NCI-H2107 (cell line): ENCODE data around the gene ITPA.

ENCODE experiments used
- DNase-seq: peaks from one replicate; lab custom pipeline; 2025; lab: John Stamatoyannopoulos, UW

ITPA gene

DNA sequence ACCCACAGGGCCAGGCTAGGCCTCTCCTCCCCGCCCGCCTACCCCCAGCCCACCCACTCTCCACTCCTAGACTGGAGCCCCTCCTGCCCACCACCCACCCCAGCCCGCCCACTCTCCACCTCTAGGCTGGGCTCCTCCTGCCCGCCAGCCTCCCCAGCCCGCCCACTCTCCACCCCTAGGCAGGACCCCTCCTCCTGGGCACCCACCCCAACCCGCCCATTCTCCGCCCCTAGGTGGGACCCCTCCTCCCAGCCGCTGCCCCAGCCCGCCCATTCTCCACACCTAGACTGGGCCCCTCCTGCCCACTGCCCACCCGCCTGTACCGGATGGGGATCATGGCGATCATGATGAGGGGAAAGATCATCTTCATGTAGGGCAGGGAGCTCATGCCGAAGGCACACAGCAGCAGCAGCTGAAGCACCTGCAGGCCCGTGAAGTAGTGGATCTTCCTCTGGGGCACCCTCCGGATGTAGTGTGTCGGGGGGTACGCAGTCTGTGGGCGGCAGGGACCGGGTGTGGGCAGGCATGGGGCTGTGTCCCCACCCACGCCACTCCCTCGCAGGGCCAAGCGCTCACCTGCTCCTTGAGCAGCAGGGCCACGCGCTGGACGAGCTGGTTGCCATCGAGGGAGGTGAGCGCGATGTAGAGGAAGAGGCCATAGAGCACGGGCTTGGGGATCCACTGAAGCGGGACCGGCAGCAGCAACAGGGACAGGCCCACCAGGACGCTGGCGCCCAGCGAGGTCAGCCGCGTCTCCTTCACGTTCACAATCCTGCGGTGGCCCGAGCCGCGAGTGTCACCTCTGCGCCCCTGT is 18.8 kb downstream of the ITPA start:
- no peak for DNase-seq

DNA sequence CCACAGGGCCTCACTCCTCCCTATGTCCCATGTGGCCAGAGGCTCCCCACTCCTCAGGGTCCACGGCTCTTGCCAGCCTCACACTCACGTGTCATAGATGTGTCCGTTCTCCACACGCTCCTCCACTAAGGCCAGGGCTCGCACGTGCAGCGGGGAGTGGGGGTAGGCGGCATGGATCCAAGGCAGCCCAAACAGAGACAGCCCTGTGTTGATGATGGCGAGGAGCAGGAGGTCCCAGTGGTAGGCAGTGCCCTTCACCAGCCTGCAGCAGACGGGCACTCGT is 19.4 kb downstream of the ITPA start:
- no peak for DNase-seq

DNA sequence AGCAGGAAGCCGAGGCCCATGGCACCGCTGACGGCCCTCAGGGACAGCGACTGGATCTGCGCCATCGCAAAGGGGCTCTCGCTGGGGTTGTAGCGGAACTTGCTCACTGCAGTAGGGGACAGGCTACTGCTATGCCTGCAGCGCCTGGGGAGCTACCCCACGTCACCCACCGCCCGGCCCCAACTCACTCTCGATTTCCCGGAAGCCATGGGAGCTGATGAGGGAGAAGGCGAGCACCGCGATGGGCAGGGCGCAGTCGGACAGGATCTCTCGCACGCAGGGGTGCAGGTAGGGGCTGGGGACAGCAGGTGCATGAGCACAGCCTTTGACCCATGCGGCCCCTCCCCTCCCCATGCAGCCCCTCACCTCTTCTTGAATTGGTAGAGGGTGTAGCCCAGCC is 19.9 kb downstream of the ITPA start:
- DNase-seq, result no peak

DNA sequence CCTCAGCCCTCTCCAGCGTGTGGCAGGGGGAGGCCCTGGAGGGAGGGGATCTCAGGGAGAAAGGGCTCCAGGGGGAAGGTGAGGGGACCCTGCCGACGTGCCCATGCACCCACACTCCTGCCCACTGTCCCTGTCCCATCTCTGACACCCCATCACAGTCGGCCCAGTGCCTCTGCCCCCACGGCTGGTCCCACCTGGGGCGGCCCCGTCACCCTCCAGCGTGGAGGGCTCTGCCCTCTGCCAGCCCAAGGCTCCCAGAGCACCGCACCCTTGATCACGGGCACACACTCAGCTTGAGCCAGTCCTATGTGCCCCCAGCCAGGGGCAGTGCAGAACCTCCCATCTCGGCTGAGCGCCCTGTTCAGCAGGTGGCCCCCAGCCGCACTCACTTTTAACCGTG is 20.5 kb downstream of the ITPA start:
- DNase-seq, result no peak

DNA sequence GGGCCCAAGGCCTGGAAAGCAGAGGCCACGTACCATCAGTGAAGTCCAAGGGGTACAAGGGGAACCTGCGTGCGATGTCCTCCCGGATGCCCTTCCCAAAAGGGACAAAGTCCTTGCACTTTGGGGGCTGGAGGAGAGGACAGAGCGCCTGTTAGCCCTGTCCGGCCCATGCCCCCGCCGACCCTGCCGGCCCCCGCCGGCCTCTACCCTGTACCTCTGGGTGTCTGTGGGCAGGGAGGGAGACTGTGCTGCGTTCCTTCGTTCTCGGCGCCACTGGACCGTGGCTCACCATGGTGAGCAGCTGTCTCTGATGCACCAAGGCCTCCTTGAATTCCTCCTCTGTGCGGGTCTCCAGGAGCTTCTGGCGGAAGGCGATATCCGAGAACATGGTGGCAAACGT is 21.8 kb downstream of the ITPA start:
- DNase-seq, result no peak

DNA sequence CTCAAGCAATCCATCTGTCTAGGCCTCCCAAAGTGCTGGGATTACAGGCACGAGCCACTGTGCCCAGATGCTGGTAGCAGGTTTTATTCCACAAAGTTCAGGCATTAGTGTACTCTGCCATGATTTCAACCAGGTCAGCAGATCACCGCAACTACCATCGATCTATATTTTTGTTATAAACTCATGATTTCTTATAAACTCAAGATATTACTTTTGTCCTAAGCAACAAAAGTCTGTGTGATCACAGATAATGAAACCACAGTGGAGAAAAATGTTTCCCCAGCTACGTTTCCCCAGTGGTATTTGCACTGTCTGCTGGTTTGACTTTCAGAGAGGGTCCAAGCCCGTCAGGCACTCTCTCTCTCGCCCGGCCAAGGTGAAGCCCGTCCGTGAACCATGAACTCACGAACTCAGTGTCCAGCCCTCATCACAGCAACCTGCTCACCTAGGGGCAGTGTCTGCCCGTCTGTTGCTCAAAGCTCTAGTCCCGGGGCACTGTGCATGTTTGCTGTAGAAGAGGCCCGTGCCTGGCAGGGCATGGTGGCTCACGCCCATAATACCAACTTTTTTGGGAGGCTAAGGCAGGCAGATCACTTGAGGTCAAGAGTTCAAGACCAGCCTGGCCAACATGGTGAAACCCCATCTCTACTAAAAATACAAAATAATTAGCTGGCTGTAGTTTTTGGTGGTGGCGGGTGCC is 22.7 kb downstream of the ITPA start:
- DNase-seq, result no peak

DNA sequence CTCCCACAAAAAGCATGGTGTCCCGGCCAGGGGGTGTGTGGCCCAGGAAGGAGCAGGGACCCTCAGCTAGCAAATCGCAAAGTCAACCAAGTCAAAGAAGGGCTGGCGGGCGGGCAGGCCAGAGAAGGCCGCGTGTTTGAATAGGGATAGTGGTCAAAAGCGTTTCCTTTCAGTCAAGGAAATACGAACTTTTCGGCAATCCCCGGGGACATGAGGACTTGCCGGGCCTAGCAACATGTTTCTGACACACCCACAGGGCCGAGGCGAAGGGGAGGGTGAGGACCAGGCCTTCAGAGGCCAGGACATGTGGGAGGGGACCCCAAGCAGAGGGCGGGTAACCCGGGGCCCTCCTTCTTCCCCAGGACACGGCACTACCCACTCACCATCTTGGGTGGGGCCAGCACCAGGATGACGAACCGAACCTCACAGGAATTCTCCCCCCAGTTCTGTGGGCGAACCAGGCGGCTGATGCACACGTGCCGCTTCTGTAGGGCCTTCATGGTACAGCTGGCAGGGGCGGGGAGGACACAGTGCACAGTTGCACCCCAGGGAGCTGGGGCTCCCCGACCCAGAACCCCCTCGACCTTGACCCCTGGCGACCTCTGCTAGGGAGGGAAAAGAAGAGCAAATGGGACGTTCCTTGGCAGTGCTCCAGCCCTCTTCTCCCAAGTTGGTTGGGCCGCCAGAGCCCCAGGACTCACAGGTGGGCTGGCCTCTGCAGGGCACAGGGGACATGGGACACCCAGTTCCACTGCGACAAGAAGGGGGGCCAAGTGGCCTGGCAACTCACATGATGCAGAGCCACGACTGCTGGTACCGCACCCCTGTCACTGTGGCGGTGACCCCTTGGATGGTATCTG is 24.1 kb downstream of the ITPA start:
- DNase-seq, result no peak

DNA sequence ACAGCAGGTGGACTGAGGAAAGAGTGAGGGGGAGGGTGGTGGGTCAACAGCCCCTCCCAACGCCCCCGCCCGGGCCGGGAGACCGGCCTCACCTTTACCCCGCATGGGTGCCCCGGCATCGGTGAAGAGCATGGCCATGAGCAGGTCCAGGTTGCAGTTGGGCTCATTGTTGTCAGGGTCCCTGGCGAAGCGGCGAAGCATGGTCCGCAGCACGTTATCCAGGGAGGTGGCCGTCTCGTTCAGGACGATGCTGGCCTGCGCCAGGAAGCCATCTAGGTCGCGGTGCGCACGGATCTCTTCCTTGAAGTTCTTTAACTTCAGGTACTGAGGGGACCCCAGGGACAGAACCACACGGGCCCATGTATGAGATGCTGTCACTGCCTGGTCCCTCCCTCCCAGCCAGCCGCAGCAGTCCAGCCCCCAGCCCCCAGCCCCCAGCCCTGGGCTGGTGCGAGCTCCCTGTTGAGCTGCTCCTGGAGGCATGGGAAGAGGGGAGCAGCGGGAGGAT is 24.7 kb downstream of the ITPA start:
- DNase-seq, result no peak

DNA sequence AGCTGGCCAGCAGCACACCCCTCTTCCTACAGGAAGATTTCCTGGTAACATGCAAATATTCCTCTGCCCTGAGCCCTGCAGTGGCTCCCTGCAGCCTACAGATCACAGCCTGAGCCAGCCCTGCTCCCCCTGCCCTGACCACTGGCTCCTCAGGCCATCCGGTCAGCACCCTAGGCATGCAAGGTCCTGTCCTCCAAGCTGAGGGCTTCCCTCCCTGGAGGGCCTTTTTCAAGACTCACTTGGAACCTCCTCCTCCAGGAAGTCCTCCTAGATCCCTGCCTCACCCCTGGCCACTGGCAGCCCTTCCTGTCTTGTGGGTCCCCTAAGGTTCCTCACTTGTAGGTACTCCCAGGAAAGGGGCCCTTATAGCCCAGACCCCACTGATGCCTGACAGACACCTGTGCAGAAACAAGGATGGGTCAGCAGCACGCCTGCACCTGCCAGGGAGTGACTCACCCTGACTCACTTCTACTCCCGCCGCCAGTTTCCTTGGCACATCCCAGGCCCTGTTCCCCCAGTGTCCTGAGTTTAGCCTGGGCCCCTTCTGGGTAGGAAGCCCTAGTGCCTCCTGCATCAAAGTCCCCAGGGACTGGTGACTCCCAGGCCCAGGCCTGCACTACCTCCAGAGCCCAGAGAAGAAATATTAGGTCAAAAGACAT is 26.5 kb downstream of the ITPA start:
- no peak for DNase-seq

DNA sequence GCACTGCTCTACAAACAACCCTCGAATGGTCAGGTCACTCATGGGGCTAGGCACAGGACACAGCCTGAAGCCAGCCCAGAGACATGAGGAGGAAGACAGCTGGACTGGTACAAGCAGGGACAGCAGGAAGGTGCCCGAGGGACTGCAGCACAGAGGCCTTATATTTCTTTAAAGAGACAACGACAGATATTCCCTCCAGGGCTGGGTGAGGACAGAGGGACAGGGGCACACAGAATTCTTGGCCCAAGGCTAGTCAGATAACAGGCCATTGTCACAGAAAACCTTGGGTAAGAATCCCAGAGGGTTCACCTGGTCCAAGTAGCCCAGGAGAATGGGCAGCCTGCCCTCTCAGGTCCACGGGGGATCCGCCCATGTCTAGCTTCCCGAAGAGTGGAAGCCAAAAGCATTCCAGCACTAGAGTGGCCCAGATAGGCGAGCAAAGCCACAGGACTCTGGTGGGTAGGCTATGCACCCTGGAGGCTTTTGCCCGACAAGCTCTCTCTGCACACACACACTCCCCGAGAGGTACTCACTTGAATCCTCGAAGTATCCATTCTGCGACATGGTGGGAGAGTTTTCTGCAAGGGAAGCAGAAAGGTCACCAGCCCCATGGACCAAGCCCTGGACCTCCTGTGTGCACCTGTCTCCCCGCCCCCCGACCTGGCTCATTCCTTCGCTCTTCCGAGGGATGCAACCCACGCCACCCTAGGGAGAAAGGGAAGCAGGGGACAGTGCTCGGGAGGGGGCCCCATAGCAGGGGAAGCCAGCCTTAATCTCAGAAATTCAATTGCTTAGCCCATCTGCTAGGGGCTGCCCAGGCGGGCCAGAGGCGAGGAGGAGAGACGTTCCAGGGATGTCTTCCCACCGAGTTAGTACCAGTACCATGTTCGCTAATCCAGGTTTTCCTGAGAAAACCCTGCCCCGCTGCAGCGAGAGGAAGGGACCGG is 28.0 kb downstream of the ITPA start:
- DNase-seq, result no peak

DNA sequence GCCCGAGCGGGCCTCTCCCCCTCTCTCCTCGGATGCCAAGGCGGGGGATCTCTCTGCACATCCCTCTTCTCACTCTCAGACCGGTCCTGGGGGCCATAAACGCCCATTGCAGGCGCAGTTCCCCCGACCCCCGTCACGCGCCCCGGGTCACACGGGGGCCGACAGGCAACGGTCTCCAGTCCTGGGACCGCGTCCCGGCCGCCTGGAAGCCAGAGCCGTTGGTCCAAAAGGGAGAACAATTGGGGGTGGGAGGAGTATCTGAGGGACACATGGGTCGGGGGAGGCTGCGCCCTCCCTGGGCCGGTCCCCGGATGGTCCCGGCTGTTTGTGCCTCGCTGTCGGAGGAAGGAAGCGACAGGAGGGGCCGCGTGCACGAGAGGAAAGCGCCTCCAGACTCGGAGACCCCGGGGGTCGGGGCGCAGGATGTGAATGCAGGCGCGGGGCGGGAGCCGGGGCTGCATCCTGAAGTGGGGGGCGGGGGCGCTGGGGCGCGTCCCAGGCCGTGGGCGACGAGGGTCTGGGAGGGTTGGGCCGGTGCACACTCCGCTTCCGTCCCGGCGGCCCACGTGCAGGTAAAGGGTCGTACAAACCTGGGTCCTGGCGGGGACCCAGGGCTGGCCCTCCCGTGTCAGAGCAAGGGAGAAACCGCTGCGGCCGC is 28.8 kb downstream of the ITPA start:
- DNase-seq, result no peak

DNA sequence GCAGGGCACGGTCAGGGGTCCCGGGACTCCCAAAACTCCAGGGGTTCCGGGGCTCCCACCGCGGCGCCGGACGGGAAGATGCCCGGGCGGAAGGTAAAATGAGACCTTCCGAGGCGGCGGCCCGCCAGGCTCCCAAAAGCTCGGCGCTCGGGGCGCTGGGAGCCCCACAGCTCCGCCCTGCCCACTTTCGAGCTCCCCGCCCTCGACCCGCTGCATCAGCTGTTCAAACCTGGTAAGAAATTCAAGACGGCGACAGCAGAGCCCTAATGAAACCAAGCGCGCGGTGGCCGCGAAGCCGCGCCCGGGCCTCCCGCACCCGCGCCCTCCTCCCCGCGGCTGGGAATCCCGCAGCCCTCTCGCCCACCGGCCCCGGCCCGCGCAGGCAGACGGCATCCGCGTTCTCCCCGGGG is 29.3 kb downstream of the ITPA start:
- DNase-seq, result no peak

DNA sequence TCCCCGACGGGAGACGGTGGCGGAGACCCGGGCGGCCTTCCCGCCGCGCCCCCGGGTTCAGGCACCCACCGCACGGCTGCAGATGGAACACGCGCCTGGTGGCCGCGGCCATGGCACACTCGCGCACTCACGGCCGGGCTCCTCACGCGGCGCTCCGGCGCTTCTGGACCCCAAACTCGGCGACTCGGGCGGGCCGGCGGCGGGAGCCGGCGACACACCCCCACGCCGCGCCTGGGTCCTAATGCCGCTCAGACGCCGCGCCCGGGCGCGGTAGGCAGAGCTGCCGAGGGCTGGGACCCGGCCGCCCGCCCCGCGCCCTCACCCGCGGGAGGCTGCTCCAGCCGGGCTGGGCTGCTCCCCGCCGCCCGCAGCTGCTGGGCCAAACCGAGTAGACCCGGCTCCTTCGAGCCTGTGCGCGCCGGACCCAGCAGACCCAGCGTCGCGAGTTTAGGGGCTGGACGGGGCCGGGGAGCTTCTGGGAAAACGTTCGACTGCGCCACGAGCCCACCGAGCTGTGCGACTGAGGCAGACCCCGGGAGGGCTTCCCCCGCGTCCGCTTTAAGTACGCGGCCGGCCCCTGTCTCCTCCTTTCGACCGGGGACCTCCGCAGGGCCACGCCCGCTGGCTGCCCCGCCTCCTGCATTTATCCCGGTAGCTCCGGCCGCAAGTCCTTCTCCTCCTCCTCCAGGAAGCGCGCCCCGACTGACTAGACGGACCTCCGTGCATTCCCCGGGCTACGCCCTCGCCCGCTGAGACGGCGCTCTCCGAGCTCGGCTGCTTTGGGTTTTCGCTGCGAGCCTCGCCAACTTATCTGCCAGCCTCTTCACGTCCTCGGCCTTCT is 29.9 kb downstream of the ITPA start, which contains the start of gene SLC4A11:
Gene SLC4A11, minus strand, starts transcription at position 165 of the 841 bp plus-strand sequence. Its CDS starts 53 bp downstream, at position 112.
- no peak for DNase-seq

DNA sequence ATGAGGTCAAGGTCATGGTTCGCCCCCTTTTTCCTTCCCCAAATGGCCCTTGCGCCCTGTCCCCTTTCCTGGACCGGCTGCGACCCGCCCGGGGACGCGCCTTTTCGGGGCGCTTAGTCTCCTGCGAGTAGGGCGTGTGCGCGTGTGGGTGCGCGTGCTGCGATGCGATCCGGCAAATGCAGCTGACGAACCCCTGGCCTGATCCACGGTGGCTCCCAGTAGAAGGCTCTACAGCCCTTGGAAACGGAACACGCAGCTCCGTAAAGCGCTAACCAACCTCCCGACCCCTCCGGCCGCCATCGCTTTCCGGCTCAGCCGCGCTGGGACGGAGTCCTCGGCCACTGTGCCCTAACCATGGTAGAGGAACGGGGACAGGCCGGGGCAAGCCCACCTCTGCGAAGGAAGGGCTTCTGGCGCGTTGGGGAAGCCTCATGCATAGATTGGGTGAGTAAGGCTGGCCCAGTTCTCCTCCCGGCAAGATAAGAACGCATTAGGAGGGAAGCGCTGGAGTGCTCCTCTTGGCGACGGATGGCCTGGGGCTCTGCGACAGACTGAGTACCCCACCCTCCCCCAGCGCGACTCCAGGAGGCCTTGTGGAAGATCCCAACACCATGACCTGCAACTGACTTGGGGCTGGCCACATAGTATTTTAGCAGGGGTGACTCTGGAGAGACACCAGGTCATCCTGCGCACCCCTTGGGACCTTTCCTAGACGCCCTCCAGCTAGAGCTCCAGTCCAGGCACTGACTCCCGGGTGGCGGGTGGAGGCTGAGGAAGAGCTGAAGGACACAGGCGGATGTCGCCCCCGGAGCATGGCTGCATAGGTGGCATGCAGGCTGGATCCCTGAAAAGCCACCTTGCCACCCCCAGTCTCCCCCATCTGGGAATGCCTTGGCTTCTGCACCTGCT is 30.8 kb downstream of the ITPA start:
- DNase-seq, result no peak

DNA sequence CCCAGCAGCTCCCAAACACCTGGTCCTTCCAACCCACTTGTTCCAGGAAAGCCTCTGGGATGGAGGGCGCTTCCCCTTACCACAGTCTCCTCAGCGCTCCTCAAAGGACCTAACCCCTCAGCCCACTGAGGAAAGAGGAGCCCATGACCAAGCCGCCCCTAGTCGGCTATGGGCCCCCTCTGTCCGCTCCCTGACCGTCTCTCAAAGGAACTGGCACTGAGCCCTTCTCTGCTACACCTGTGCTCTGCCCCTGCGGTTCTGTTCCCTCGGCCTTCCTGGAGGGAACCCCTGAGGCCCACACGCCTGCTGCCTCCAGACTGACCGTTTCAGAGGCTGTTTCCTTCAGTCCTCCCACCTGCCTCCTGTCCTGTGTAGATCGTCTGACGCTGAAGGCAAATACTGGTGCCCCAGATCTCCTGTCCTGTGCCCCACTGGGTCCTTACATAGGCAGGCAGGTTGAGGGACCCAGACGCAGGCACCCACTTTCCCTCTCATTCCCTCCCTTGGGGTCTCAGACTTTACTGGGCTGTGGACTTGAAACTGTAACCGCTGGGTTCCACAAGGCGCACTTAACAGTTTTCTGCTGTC is 31.6 kb downstream of the ITPA start:
- DNase-seq, result no peak

DNA sequence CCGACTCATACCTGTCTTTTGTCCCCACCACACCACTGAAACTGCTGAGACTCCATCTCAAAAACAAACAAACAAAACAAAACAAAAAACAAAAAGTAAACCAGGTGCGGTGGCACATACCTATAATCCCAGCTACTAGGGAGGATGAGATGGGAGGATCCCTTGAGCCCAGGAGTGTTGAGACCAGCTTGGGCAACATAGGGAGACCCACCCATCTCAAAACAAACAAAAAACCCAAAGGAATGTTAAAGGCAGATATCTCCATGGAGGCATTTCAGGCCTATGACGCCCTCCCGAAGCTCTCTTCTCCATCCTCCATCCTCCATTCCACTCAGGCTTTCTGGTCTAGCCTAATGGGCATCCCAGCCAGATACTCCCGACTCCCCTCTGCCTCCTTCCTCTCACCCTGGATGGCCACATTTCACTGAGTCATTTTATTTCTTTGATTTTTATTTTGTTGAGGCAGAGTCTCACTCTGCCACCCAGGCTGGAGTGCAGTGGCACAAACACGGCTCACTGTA is 32.9 kb downstream of the ITPA start:
- no peak for DNase-seq

DNA sequence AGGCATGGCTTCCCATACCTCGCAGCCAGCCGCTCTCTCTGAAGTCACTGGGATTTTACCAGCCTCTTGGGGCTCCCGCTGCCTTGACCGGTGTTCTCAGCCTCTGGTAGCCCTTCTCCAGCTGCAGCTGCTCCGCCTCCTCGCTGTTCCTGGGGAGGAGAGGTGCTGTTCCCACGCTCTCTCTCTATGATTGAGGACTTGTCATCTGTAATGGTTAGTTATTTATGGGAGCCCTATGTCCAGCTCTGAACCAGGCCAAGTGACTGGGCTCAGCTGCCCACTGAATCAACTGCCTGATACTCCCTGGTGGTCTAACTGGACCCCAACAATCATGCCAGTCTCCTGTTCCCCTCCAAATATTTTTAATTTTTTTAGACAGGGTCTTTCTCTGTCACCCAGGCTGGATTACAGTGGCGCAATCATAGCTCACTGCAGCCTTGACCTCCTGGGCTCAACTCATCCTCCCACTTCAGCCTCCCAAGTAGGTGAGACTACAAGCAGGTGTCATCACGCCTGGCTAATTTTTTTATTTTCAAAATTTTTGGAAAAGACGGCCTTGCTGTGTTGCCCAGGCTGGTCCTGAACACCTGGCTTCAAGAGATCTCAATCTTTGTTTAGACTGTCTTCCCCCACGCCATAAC is 34.5 kb downstream of the ITPA start:
- DNase-seq, result no peak
